Inflammatory macrophage treated with lipopolysaccharide for 4 hours (primary cell): ENCODE measurements around the gene PRKCZ.

ENCODE experiments used
- DNase-seq: peaks from one replicate; pipeline ENCODE4 v3.0.0-alpha.2; 2020

The PRKCZ gene

DNA sequence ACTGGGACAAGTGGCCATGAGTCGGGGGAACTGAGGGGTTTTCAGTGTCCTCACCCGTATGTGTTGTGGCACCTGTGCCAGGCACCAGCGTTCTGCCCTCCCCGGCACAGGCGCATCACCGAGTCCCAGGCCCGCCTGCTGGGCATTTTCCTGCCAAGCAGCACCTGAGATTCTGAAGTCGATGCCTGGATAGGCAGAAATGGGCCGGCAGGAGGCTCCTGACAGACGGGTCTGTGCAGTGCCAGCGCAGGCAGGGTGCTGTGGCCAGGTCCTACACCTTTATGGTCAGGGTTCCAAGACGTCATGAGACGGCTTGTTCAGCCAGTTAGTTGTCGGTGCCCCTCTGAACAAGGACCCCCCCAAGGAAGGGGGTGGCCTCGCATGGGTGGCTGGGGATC, 133.7 kb downstream of the PRKCZ start:
- DNase-seq: no peak

GRCh38 chr1:2184531-2184930, 134.3 kb downstream of the PRKCZ start:
- no peak for DNase-seq

- no peak for DNase-seq
These were observed 134.7 kb downstream of the PRKCZ start for GRCh38 chr1:2184934-2185333.

GRCh38 chr1:2185880-2186855, 136.0 kb downstream of the PRKCZ start:
- no peak for DNase-seq

DNA sequence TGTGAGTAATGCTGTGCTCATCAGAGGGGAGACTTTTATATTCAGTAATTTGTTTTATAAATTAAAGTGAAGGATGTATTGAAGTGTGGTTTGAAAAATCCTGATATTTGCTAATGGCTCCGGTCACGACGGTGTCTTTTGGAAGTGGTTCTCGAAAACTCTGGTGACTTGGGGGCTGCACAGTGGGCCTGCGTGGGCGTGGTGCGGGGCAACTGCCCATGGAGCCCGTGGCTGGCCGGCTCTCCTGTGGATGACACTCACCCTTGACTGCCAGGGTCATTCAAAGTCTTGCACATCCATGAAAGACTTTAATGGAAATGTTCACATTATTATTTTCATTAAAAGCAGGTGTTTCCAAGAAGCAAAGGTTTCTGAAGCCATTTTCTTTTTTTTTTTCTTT, 136.7 kb downstream of the PRKCZ start:
- no peak for DNase-seq

DNA sequence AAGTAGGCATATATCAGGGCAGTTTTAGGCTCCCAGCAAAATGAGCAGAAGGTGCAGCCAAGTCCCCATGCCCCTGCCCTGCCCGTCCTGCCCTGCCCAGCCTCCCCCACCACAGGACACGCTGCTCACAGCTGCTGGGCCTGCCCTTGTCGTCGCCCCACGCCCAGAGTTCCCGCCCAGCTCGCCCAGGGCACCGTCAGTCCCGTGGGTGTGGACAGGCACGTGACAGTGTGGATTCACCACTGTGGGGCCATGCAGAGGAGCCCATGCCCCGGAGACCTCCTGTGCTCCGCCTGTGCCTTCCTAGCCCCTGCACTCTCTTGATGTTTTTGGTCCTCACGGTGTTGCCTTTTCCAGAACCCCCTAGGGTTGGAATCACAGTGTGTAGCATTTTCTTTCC, 137.4 kb downstream of the PRKCZ start:
- no peak for DNase-seq

GRCh38 chr1:2188336-2188735, 138.1 kb downstream of the PRKCZ start:
- DNase-seq: no peak

DNA sequence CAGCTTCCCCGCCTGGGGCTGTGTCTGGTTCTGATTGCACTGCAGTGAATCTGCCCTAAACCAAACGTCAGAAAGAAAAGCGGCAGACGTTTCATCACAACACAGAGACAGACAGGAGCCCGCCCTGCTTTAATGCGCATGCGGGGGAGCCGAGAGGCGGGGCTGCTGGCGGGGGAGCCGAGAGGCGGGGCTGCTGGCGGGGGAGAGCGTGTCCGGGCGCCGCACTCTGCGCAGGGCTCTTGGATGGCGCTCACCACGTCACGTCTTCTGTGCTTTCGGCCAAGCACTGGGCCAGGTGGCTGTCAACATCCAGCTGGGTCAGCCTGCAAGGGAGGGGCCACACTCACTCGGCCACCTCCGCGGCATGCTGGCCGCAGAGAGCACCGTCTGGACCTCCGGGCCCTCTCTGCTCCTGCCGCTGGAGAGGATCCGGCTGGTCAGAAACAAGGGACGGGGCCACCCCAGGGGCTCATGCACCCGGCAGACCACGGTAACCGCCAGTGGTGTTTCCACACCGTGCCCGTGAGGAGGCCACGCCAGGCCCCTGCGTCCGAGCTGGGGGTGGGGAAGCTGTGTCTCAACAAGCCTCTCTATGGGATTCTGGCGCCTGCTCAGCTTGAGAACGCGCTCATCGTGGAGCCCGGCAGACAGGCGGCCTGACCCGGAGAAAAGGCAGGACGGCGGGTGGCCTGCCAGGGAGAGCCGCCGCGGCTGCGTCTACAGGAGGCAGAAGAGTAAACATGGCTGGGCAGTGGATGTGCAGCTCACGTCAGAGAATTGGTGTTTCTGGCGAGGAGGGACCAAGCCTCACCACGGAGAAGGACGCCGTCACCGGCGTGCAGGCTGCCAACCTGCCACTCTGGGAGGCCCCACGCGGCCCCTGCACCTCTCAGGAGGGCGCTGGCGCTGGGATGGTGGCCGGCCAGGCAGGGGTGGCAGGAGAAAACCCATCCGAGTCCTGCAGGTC, 139.5 kb downstream of the PRKCZ start:
- DNase-seq: peak; percentile 83

DNA sequence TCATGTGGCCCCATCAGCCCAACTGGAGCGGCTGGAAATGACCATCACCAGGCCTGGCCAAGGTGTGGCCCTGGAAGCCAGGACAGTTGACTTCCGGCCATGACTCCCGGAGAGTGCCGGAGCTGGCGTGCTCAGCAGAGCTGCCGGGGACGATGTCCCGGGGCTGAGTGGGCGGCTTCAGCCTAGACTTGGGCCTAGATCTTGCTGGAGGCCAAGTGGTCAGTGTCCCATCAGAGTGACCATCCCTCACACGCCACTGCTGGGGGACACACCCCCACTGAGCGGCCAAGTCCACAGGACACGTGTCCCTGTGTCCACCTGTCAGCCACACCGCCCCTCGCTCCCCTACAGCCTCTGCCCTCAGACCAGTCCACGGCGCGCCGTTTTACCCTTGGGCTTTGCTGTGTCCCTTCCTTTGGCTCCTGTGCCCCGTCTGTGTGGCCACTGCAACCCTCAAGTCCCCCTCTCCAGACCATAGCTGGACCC, 140.3 kb downstream of the PRKCZ start:
- no peak for DNase-seq

DNA sequence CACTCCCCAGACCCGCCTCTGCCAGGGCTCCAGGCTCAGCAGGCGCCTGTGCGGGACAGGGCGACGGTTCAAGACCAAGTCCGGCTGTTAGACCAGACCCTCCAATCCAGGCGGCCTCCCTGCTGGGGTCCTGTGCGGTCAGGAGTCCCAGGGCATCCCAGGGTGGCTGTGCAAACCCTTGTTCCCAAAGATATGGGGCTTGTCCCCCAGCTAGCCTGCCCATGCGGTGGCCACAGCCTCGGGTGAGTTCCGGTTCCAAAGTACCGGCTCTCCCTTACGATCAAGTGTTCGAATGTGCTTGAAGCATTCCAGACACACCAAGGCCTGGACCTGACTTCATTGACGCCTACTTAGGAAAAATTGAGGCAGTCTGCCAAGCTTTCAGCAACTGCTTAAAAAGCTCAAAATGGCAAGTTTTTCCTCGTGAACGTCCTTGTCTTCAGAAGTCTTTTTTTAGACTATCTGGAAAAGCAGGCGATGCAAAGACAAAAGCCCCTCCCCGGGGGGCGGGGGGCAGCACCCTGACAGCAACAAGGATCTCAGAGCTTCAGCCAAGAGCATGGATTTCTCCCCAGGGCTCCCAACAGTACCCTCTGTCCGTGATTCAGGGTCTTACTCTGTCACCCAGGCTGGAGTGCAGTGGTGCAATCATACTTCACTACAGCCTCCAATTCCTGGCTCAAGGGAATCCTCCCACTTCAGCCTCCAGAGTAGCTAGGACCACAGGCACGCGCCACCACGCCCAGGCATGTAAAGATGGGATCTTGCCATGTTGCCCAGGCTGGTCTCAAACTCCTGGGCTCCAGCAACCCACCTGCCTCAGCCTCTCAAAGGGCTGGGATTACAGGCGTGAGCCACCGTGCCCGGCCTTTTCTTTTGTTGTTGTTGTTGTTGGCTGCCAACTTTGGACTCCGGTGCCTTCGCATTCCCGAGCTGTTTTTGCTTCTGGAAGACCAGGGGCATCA, 142.1 kb downstream of the PRKCZ start:
- no peak for DNase-seq

GRCh38 chr1:2193514-2194281, 143.5 kb downstream of the PRKCZ start:
- no peak for DNase-seq

GRCh38 chr1:2194319-2194897, 144.2 kb downstream of the PRKCZ start, which contains the start of gene FAAP20:
FAAP20 (minus strand) TSS chr1:2194772; CDS start chr1:2194749, 23 bp downstream.
- peak; percentile 58 for DNase-seq

- DNase-seq: peak; percentile 81
These were observed 144.9 kb downstream of the PRKCZ start for GRCh38 chr1:2194898-2195673.

- no peak for DNase-seq
These were observed 145.6 kb downstream of the PRKCZ start for GRCh38 chr1:2195785-2196184.

GRCh38 chr1:2196901-2197638, 146.9 kb downstream of the PRKCZ start:
- no peak for DNase-seq

DNA sequence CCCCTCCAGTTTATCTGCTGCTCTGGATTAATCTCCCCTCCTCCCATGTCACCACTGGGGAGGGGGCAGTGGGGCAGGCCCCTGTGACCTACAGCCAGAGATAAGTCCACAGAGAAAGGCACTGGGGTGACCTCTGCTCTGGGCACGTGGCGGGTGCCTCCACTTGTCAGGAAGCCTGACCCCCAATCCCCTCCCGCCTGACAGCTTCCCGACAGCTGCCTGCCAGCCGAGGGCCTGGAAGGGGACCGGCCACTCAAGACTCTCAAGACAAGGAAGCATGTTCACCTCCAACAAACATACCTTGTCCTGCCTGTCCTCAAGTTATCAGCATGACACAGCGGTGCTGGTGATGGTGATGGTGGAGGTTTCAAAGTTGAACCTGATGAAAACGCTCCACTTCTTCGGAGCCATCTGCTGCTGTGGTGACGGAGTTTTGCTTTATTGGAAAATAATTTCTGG, 147.5 kb downstream of the PRKCZ start:
- DNase-seq: no peak

DNA sequence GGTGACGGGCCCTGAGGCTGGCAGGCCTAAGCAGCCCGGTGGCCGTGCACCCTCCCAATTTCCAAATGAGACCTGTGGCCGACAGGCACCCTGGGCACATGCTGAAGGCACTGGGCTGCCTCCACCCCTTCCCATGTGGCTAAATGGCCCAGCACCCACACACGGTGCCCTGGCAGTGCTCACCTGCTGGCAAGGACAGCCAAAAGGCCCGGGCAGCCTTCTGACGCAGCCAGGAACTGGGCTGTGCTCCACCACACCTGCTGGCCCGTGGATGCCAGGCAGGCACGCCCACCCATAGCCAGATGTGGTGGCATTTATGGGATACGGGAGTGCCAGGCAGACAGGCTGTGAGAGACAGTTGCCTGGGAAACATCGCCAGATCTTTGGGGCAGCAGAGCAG, 148.4 kb downstream of the PRKCZ start:
- DNase-seq: no peak

DNA sequence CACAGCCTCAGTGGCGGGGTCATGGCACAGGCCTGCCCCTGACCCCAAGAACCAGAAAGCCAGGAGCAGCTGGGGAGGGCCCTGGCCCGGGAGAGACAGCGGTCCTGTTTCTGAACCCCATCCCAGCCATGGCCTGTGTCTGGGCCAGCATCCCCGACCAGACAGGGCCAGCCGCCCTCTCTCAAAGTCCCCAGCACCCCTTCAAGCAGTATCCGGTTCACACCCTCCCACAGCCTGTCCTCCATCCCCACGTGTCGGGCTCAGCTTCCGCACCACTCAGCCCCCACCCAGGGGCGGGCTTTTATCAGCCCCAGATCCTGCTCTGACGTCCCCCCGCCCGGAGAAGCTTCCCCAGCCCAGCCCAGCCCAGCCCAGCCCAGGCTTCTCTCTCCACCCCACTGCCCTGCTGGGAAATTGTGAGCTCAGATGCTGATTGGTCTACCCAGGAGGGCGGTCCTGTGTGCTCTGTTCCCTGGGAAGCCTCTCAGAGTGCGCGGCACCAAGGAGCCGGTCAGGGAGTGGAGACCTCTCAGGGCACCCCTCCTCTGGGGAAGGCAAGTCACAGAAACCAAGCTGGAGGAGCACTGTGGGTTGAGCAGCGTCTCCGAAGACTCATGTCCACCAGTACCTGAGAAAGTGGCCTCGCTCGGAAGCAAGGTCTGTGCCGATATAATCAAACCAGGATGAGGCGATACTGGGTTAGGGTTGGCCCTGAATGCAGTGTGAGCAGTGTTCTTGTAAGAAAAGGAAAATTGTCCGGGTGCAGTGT, 149.0 kb downstream of the PRKCZ start:
- peak; percentile 85 for DNase-seq
